ENCODE measurements around the gene C5AR2.
"Not testable (repeated sequence)": the region's sequence is repeated elsewhere in the genome, so short reads cannot be mapped to it uniquely, and the experiment has no call there.

Gene C5AR2

GRCh38 chr19:47365455-47365854, 33.5 kb downstream of the C5AR2 start:
- not testable (repeated sequence) for DNase-seq

GRCh38 chr19:47370045-47370611, 38.2 kb downstream of the C5AR2 start:
- no peak for DNase-seq

- no peak for DNase-seq
Measured at GRCh38 chr19:47371261-47371660, 39.3 kb downstream of the C5AR2 start.

- no peak for DNase-seq
Measured at GRCh38 chr19:47372603-47373002, 40.6 kb downstream of the C5AR2 start.

- DNase-seq: no peak
Measured at GRCh38 chr19:47373246-47374240, 41.6 kb downstream of the C5AR2 start.

- DNase-seq: no peak
Measured at GRCh38 chr19:47374876-47375693, 43.1 kb downstream of the C5AR2 start.

GRCh38 chr19:47375694-47376588, 44.0 kb downstream of the C5AR2 start:
- no peak for DNase-seq

GRCh38 chr19:47376589-47377144, 44.7 kb downstream of the C5AR2 start:
- no peak for DNase-seq

GRCh38 chr19:47377208-47377701, 45.3 kb downstream of the C5AR2 start:
- DNase-seq: no peak

GRCh38 chr19:47377801-47378200, 45.8 kb downstream of the C5AR2 start:
- DNase-seq: no peak

GRCh38 chr19:47378246-47378645, 46.3 kb downstream of the C5AR2 start:
- no peak for DNase-seq

- no peak for DNase-seq
Measured at GRCh38 chr19:47379381-47379938, 47.5 kb downstream of the C5AR2 start.

GRCh38 chr19:47380559-47380958, 48.6 kb downstream of the C5AR2 start:
- no peak for DNase-seq

- no peak for DNase-seq
Measured at GRCh38 chr19:47381121-47381520, 49.1 kb downstream of the C5AR2 start.

GRCh38 chr19:47381653-47382279, 49.8 kb downstream of the C5AR2 start:
- DNase-seq: no peak

- not testable (repeated sequence) for DNase-seq
Measured at GRCh38 chr19:47383890-47384289, 51.9 kb downstream of the C5AR2 start.

GRCh38 chr19:47384533-47384932, 52.6 kb downstream of the C5AR2 start:
- not testable (repeated sequence) for DNase-seq

- not testable (repeated sequence) for DNase-seq
Measured at GRCh38 chr19:47386582-47386981, 54.6 kb downstream of the C5AR2 start.

- not testable (repeated sequence) for DNase-seq
Measured at GRCh38 chr19:47387623-47388022, 55.6 kb downstream of the C5AR2 start.

- not testable (repeated sequence) for DNase-seq
Measured at GRCh38 chr19:47388721-47389120, 56.7 kb downstream of the C5AR2 start.

GRCh38 chr19:47389150-47389556, 57.2 kb downstream of the C5AR2 start:
- no peak for DNase-seq
